Activated naive CD8-positive, alpha-beta T cell treated with anti-CD3 and anti-CD28 coated beads, Interleukin-2, amount 50 U/mL, for 24 hours (primary cell): ENCODE data around the gene HCN2.

Experiments used
- ATAC-seq: fragments of 150-1000 bp; cut with Tn5 transposase; one replicate; pipeline ENCODE4 v1.10.0; 2021
- DNase-seq: peaks from one replicate; pipeline ENCODE4 v3.0.0; 2021
- H3K27ac Mint-ChIP-seq: one replicate; pipeline ENCODE4 v1.8.0; 2021; ENCODE audit warnings: mild to moderate bottlenecking, mixed read lengths
- H3K27me3 Mint-ChIP-seq: one replicate; pipeline ENCODE4 v1.8.0; 2021; ENCODE audit warnings: mixed read lengths
- H3K36me3 Mint-ChIP-seq: one replicate; pipeline ENCODE4 v1.8.0; 2021; ENCODE audit warnings: low read depth, mixed read lengths
- H3K4me1 Mint-ChIP-seq: one replicate; pipeline ENCODE4 v1.8.0; 2021; ENCODE audit warnings: mixed read lengths
- H3K4me3 Mint-ChIP-seq: one replicate; pipeline ENCODE4 v1.8.0; 2021; ENCODE audit warnings: mild to moderate bottlenecking, moderate library complexity, mixed read lengths
- H3K9me3 Mint-ChIP-seq: one replicate; pipeline ENCODE4 v1.8.0; 2021; ENCODE audit warnings: mixed read lengths

Gene HCN2

GRCh38 chr19:560121-560520 is 29.6 kb upstream of the HCN2 start:
- Mint-ChIP-seq H3K4me1 (no peaks in the 10 kb centered on the region), H3K9me3 (no peaks in the 10 kb centered on the region), H3K4me3 (no peak overlapping the region), H3K27ac (no peak overlapping the region), H3K36me3 (no peaks in the 10 kb centered on the region), H3K27me3 (no peaks in the 10 kb centered on the region)
- ATAC-seq (no peak), DNase-seq (no peak)

- Mint-ChIP-seq H3K4me1 (peaks cover 11% of the 10 kb centered on the region), H3K27me3 (peaks cover 6% of the 10 kb centered on the region), H3K9me3 (no peaks in the 10 kb centered on the region), H3K36me3 (peaks cover 6% of the 10 kb centered on the region), H3K27ac (no peak overlapping the region), H3K4me3 (no peak overlapping the region)
- ATAC-seq (no peak), DNase-seq (no peak)
These were observed 23.3 kb upstream of the HCN2 start for GRCh38 chr19:566403-566802.

DNA sequence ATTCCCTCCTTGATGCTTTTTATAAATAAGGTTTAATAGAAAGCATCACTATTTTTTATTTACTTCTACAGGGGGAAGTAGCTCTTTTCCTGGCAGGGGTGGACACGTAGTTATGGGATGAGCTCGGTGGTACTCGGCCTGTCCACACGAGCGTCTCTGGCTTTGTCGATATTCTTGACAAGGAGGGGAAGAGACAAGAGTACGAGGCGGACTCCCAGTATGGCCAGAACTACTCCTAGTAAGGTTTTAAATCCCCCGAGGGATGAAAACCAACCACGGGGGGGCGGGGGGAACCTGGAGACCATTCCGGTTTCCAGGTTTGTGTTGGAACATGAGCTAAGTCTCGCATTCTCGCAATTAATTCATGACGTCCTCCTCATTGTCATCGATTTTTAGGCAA is 22.8 kb upstream of the HCN2 start:
- H3K27ac Mint-ChIP-seq, result no peak overlapping the region
- peaks cover 6% of the 10 kb centered on the region for H3K27me3 Mint-ChIP-seq
- no peak overlapping the region for H3K4me3 Mint-ChIP-seq
- H3K36me3 Mint-ChIP-seq, result peaks cover 6% of the 10 kb centered on the region
- no peak for DNase-seq
- peaks cover 11% of the 10 kb centered on the region for H3K4me1 Mint-ChIP-seq
- ATAC-seq, result no peak
- H3K9me3 Mint-ChIP-seq, result no peaks in the 10 kb centered on the region

DNA sequence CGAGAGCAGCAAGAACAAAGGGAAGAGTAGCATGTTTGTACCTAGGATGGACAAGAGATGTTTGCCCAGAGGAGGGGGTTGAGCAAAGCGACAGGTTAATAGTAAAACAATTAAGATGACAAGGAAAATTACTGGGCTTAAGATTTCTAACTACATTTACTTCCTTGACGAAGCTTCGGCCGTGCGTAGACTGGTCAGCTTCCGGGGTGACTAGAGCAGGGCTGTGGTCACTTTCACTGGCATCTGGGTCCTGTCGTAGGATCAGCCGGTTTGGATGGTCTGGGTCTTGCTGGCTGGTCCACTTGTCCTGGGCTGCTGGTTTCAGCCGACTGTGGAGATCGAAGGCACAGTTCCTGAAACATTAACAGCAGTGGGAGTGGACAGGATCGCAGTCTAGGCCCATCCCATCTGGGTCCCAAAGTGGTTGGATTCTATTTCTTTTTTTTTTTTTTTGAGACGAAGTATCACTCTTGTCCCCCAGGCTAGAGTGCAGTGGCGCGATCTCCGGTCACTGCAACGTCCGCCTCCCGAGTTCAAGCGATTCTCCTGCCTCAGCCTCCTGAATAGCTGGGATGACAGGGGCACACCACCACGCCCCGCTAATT is 22.3 kb upstream of the HCN2 start:
- ATAC-seq (no peak), DNase-seq (no peak)
- Mint-ChIP-seq H3K27me3 (peaks cover 6% of the 10 kb centered on the region), H3K27ac (no peak overlapping the region), H3K36me3 (peaks cover 6% of the 10 kb centered on the region), H3K4me3 (no peak overlapping the region), H3K4me1 (peaks cover 14% of the 10 kb centered on the region), H3K9me3 (no peaks in the 10 kb centered on the region)

DNA sequence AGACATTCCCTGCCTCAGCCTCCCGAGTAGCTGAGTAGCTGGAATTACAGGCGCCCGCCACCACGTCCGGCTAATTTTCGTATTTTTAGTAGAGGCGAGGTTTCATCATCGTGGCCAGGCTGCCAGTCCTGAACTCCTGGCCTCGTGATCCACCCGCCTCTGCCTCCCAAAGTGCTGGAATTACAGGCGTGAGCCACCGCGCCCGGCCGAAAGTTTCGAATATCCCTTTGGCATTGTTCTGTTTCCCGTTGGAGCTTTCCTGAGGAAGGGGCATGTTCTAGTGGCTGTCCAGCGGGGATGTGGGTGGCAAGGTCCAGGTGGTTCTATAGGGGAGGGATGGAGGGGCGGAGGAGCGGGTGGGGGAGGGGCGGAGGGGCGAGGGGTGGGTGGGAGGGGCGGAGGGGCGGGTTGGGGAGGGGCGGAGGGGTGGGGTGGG is 19.4 kb upstream of the HCN2 start:
- ATAC-seq (no peak), DNase-seq (no peak)
- H3K36me3 Mint-ChIP-seq, result peaks cover 11% of the 10 kb centered on the region
- peak overlapping the region; percentile 95 for H3K27ac Mint-ChIP-seq
- H3K27me3 Mint-ChIP-seq, result peaks cover 6% of the 10 kb centered on the region
- H3K4me3 Mint-ChIP-seq, result peak overlapping the region; percentile 75
- H3K4me1 Mint-ChIP-seq, result peaks cover 33% of the 10 kb centered on the region
- H3K9me3 Mint-ChIP-seq, result no peaks in the 10 kb centered on the region

- peak overlapping the region; percentile 94 for H3K4me3 Mint-ChIP-seq
- H3K27me3 Mint-ChIP-seq, result peaks cover 6% of the 10 kb centered on the region
- no peaks in the 10 kb centered on the region for H3K9me3 Mint-ChIP-seq
- ATAC-seq (peak; percentile 36), DNase-seq (peak; percentile 63)
- peaks cover 11% of the 10 kb centered on the region for H3K36me3 Mint-ChIP-seq
- H3K4me1 Mint-ChIP-seq, result peaks cover 33% of the 10 kb centered on the region
- peak overlapping the region; percentile 99 for H3K27ac Mint-ChIP-seq
These were observed 18.6 kb upstream of the HCN2 start for GRCh38 chr19:570937-571565.

- peaks cover 11% of the 10 kb centered on the region for H3K36me3 Mint-ChIP-seq
- DNase-seq (no peak), ATAC-seq (no peak)
- H3K9me3 Mint-ChIP-seq, result no peaks in the 10 kb centered on the region
- peak overlapping the region; percentile 94 for H3K4me3 Mint-ChIP-seq
- peak overlapping the region; percentile 99 for H3K27ac Mint-ChIP-seq
- H3K27me3 Mint-ChIP-seq, result peaks cover 6% of the 10 kb centered on the region
- peaks cover 36% of the 10 kb centered on the region for H3K4me1 Mint-ChIP-seq
These were observed 18.1 kb upstream of the HCN2 start for GRCh38 chr19:571566-571974.

- Mint-ChIP-seq H3K9me3 (no peaks in the 10 kb centered on the region), H3K4me3 (peak within 1 kb of the TSS; percentile 94), H3K36me3 (peaks cover 11% of the 10 kb centered on the region), H3K27ac (peak within 1 kb of the TSS; percentile 99), H3K27me3 (peaks cover 6% of the 10 kb centered on the region), H3K4me1 (peaks cover 41% of the 10 kb centered on the region)
- DNase-seq (peak; percentile 99), ATAC-seq (peak; percentile 80)
These were observed 17.4 kb upstream of the HCN2 start, which contains the start of gene BSG for GRCh38 chr19:572140-572742. BSG (plus strand) TSS chr19:572596; CDS start chr19:572635, 39 bp downstream.

- ATAC-seq (peak; percentile 1), DNase-seq (no peak)
- Mint-ChIP-seq H3K36me3 (peaks cover 11% of the 10 kb centered on the region), H3K4me3 (peak overlapping the region; percentile 94), H3K27ac (peak overlapping the region; percentile 99), H3K9me3 (no peaks in the 10 kb centered on the region), H3K4me1 (peaks cover 42% of the 10 kb centered on the region), H3K27me3 (peaks cover 6% of the 10 kb centered on the region)
These were observed 16.8 kb upstream of the HCN2 start for GRCh38 chr19:572743-573518.

- Mint-ChIP-seq H3K4me3 (peak overlapping the region; percentile 94), H3K27me3 (peaks cover 6% of the 10 kb centered on the region), H3K9me3 (no peaks in the 10 kb centered on the region), H3K36me3 (peaks cover 11% of the 10 kb centered on the region), H3K27ac (peak overlapping the region; percentile 70), H3K4me1 (peaks cover 42% of the 10 kb centered on the region)
- no peak for DNase-seq
- no peak for ATAC-seq
These were observed 16.2 kb upstream of the HCN2 start for GRCh38 chr19:573519-573825.

- Mint-ChIP-seq H3K27ac (peak overlapping the region; percentile 39), H3K4me1 (peaks cover 40% of the 10 kb centered on the region), H3K9me3 (no peaks in the 10 kb centered on the region), H3K27me3 (peaks cover 5% of the 10 kb centered on the region), H3K4me3 (peak overlapping the region; percentile 94), H3K36me3 (peaks cover 11% of the 10 kb centered on the region)
- DNase-seq (no peak), ATAC-seq (no peak)
These were observed 14.8 kb upstream of the HCN2 start for GRCh38 chr19:574658-575526.

- DNase-seq (no peak), ATAC-seq (no peak)
- Mint-ChIP-seq H3K36me3 (peaks cover 13% of the 10 kb centered on the region), H3K9me3 (no peaks in the 10 kb centered on the region), H3K27ac (no peak overlapping the region), H3K27me3 (peaks cover 4% of the 10 kb centered on the region), H3K4me1 (peaks cover 37% of the 10 kb centered on the region), H3K4me3 (peak overlapping the region; percentile 21)
These were observed 13.9 kb upstream of the HCN2 start for GRCh38 chr19:575527-576506.

DNA sequence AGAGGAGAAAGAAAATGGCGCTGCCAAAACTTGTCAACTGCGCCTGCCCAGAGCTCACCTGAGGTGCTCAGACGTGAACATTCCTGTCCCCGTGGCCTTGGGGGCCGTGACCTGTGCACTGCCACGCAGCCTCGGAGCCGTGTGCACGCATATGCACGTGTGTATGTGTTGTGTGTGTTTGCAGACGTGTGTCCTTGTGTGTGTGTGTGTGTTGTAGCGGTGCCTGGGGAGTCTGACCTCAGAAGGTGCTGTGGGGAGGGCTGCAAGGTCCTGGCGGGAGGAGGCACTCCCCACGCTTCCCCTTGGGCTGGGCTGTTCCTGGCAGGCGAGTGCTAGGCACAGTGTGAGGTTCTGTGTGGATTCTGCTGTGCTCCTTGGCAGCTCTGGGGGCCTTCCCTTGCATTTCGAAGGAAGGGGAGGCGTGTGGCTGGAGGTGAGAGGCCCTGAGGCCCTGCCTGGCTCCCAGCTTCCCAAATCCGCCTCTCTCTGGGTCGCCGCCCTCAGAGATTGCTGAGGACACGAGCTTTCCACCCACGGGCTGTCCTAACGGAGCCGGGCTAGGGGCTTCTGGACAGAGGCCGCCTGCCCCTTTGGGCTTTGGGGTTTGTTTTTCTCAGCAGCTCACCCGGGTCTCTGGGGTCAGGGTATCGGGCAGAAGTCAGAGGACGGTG is 12.8 kb upstream of the HCN2 start:
- H3K9me3 Mint-ChIP-seq, result no peaks in the 10 kb centered on the region
- no peak for ATAC-seq
- no peak overlapping the region for H3K27ac Mint-ChIP-seq
- H3K36me3 Mint-ChIP-seq, result peaks cover 8% of the 10 kb centered on the region
- H3K4me3 Mint-ChIP-seq, result no peak overlapping the region
- no peaks in the 10 kb centered on the region for H3K27me3 Mint-ChIP-seq
- H3K4me1 Mint-ChIP-seq, result peaks cover 31% of the 10 kb centered on the region
- no peak for DNase-seq
